Measurements from ENCODE around the gene MCUB. TPM values are rescaled to one million over a fixed set of nuclear protein-coding genes. Genes with fewer than 3 reads are reported as not detected.
"Not testable (repeated sequence)": the region's sequence is repeated elsewhere in the genome, so short reads cannot be mapped to it uniquely, and the experiment has no call there.

MCUB gene
- total RNA-seq, 1 donor: 22.8 TPM

- no peaks in the 10 kb centered on the region for H3K79me2 ChIP-seq (ENCODE audit: insufficient read depth, low read length)
- no peaks in the 10 kb centered on the region for H3K36me3 ChIP-seq (ENCODE audit: insufficient read depth, low read length)
- no peaks in the 10 kb centered on the region for H4K20me1 ChIP-seq (ENCODE audit: insufficient read depth, low read length)
- TF ChIP-seq CTCF (IDR thresholded peaks at IDR 0.05; ENCODE audit: extremely low read depth, low read depth, low read length): no peak
- no peaks in the 10 kb centered on the region for H3K27me3 ChIP-seq (ENCODE audit: insufficient read depth, low read length)
- no peak overlapping the region for H3K27ac ChIP-seq (ENCODE audit: low read depth, low read length)
- no peak overlapping the region for H2AFZ ChIP-seq (ENCODE audit: low read length)
- H3K4me1 ChIP-seq (ENCODE audit: insufficient read depth, low read length): no peaks in the 10 kb centered on the region
- H3K9me3 ChIP-seq (ENCODE audit: low read depth, low read length): no peaks in the 10 kb centered on the region
- DNase-seq (ENCODE audit: insufficient read length, low spot score, missing footprints): no peak
- H3K4me3 ChIP-seq (ENCODE audit: insufficient read depth, low read length): no peak overlapping the region
- no peak overlapping the region for H3K4me2 ChIP-seq (ENCODE audit: insufficient read depth, low read length)
Observed at GRCh38 chr4:109675181-109675580, 115.1 kb downstream of the MCUB start.

GRCh38 chr4:109675843-109676242 is 115.8 kb downstream of the MCUB start:
- Histone ChIP-seq H3K27ac (ENCODE audit: low read depth, low read length) (no peak overlapping the region), H3K4me1 (ENCODE audit: insufficient read depth, low read length) (no peaks in the 10 kb centered on the region), H4K20me1 (ENCODE audit: insufficient read depth, low read length) (no peaks in the 10 kb centered on the region), H3K27me3 (ENCODE audit: insufficient read depth, low read length) (no peaks in the 10 kb centered on the region), H2AFZ (ENCODE audit: low read length) (no peak overlapping the region), H3K4me3 (ENCODE audit: insufficient read depth, low read length) (no peak overlapping the region), H3K79me2 (ENCODE audit: insufficient read depth, low read length) (no peaks in the 10 kb centered on the region), H3K9me3 (ENCODE audit: low read depth, low read length) (no peaks in the 10 kb centered on the region), H3K4me2 (ENCODE audit: insufficient read depth, low read length) (no peak overlapping the region), H3K36me3 (ENCODE audit: insufficient read depth, low read length) (no peaks in the 10 kb centered on the region)
- DNase-seq (ENCODE audit: insufficient read length, low spot score, missing footprints): no peak
- TF ChIP-seq CTCF (IDR thresholded peaks at IDR 0.05; ENCODE audit: extremely low read depth, low read depth, low read length): no peak

GRCh38 chr4:109676886-109677285 is 116.8 kb downstream of the MCUB start:
- TF ChIP-seq CTCF (IDR thresholded peaks at IDR 0.05; ENCODE audit: extremely low read depth, low read depth, low read length): no peak
- no peaks in the 10 kb centered on the region for H3K27me3 ChIP-seq (ENCODE audit: insufficient read depth, low read length)
- no peak for DNase-seq (ENCODE audit: insufficient read length, low spot score, missing footprints)
- no peaks in the 10 kb centered on the region for H3K9me3 ChIP-seq (ENCODE audit: low read depth, low read length)
- H4K20me1 ChIP-seq (ENCODE audit: insufficient read depth, low read length): no peaks in the 10 kb centered on the region
- H3K4me1 ChIP-seq (ENCODE audit: insufficient read depth, low read length): no peaks in the 10 kb centered on the region
- no peaks in the 10 kb centered on the region for H3K36me3 ChIP-seq (ENCODE audit: insufficient read depth, low read length)
- H3K4me3 ChIP-seq (ENCODE audit: insufficient read depth, low read length): no peak overlapping the region
- H3K4me2 ChIP-seq (ENCODE audit: insufficient read depth, low read length): no peak overlapping the region
- H3K79me2 ChIP-seq (ENCODE audit: insufficient read depth, low read length): no peaks in the 10 kb centered on the region
- H3K27ac ChIP-seq (ENCODE audit: low read depth, low read length): no peak overlapping the region
- H2AFZ ChIP-seq (ENCODE audit: low read length): no peak overlapping the region

GRCh38 chr4:109678472-109678871 is 118.4 kb downstream of the MCUB start:
- H3K4me3 ChIP-seq (ENCODE audit: insufficient read depth, low read length); H3K9me3 ChIP-seq (ENCODE audit: low read depth, low read length); DNase-seq (ENCODE audit: insufficient read length, low spot score, missing footprints); H3K79me2 ChIP-seq (ENCODE audit: insufficient read depth, low read length); H3K4me2 ChIP-seq (ENCODE audit: insufficient read depth, low read length); H3K27ac ChIP-seq (ENCODE audit: low read depth, low read length); H3K4me1 ChIP-seq (ENCODE audit: insufficient read depth, low read length); H2AFZ ChIP-seq (ENCODE audit: low read length); H3K27me3 ChIP-seq (ENCODE audit: insufficient read depth, low read length); H4K20me1 ChIP-seq (ENCODE audit: insufficient read depth, low read length); H3K36me3 ChIP-seq (ENCODE audit: insufficient read depth, low read length): not testable (repeated sequence)

GRCh38 chr4:109678925-109679324 is 118.9 kb downstream of the MCUB start:
- not testable (repeated sequence) for H3K27me3 ChIP-seq (ENCODE audit: insufficient read depth, low read length); DNase-seq (ENCODE audit: insufficient read length, low spot score, missing footprints); H3K79me2 ChIP-seq (ENCODE audit: insufficient read depth, low read length); H2AFZ ChIP-seq (ENCODE audit: low read length); H3K4me2 ChIP-seq (ENCODE audit: insufficient read depth, low read length); H3K4me3 ChIP-seq (ENCODE audit: insufficient read depth, low read length); H3K36me3 ChIP-seq (ENCODE audit: insufficient read depth, low read length); H4K20me1 ChIP-seq (ENCODE audit: insufficient read depth, low read length); H3K27ac ChIP-seq (ENCODE audit: low read depth, low read length); H3K9me3 ChIP-seq (ENCODE audit: low read depth, low read length); H3K4me1 ChIP-seq (ENCODE audit: insufficient read depth, low read length)

All from osteoblast (primary cell).